NB4 (cell line): ENCODE data around the gene AMER1.

Experiments used
- CTCF ChIP-seq: IDR thresholded peaks from one replicate; pipeline ENCODE4 v1.5.1; 2012; ENCODE audit warnings: low read depth, low read length
- MAX ChIP-seq: IDR thresholded peaks from 2 replicates; pipeline ENCODE4 v1.6.1; 2011; ENCODE audit warnings: low read depth, low read length
- MYC ChIP-seq: IDR thresholded peaks from 2 replicates; pipeline ENCODE4 v1.6.1; 2011; ENCODE audit warnings: low read depth, low read length
- POLR2A ChIP-seq: IDR thresholded peaks from 2 replicates; pipeline ENCODE4 v1.6.1; 2011; ENCODE audit warnings: mild to moderate bottlenecking; ENCODE audit not compliant: insufficient read length; ENCODE audit errors: extremely low read depth

GRCh38 chrX:64204701-64205440 is 637 bp downstream of the AMER1 start:
- TF ChIP-seq CTCF (no peak), MAX (0 out of 2 replicates have a peak, but pooled peaks have one; percentile 18), POLR2A (peak; percentile 15), MYC (no peak)
